ENCODE results near the gene KANTR. TPM values are rescaled to one million over a fixed set of nuclear protein-coding genes. Genes with fewer than 3 reads are reported as not detected.

Gene KANTR
- polyA plus RNA-seq, 1 donor from 2014 or later: 37.5 TPM

DNA sequence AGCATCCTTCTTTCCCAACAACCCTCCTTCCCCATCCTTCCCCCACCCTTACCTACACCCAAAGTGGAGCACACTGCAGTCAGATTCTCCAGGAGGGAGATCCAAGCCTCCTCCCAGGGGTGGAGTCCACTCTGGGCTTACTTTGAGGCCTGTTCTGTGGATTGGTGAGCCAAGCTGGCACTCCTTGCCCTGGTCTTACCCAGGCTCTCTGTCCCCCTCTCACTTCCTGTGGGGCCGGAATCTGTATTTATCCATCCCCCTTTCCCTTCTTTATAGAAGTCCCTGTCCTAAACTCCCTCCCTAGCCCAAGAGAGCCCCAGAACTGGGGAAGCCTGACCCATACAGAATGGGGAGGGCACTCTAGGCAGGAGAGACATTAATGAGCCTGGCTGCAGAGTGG lies 15.0 kb upstream of the KANTR start:
- H3K4me2 ChIP-seq (ENCODE audit: low read length): no peak overlapping the region
- TF ChIP-seq EZH2 (IDR thresholded peaks at IDR 0.05; ENCODE audit: borderline replicate concordance, insufficient read depth, low read length, poor library complexity, severe bottlenecking) (no peak), EP300 (conservative IDR thresholded peaks at IDR 0.05; ENCODE audit: poor library complexity, severe bottlenecking) (no peak), RAD21 (conservative IDR thresholded peaks at IDR 0.05) (no peak), MXI1 (conservative IDR thresholded peaks at IDR 0.05; ENCODE audit: poor library complexity, severe bottlenecking) (no peak), TAF1 (IDR thresholded peaks at IDR 0.05; ENCODE audit: low read depth) (no peak), POLR2AphosphoS5 (IDR thresholded peaks at IDR 0.05) (no peak), SMC3 (conservative IDR thresholded peaks at IDR 0.05; ENCODE audit: poor library complexity) (no peak), CTCF (IDR thresholded peaks at IDR 0.05; ENCODE audit: poor library complexity, severe bottlenecking) (no peak)
- TF ChIP-seq, protein P1, sequence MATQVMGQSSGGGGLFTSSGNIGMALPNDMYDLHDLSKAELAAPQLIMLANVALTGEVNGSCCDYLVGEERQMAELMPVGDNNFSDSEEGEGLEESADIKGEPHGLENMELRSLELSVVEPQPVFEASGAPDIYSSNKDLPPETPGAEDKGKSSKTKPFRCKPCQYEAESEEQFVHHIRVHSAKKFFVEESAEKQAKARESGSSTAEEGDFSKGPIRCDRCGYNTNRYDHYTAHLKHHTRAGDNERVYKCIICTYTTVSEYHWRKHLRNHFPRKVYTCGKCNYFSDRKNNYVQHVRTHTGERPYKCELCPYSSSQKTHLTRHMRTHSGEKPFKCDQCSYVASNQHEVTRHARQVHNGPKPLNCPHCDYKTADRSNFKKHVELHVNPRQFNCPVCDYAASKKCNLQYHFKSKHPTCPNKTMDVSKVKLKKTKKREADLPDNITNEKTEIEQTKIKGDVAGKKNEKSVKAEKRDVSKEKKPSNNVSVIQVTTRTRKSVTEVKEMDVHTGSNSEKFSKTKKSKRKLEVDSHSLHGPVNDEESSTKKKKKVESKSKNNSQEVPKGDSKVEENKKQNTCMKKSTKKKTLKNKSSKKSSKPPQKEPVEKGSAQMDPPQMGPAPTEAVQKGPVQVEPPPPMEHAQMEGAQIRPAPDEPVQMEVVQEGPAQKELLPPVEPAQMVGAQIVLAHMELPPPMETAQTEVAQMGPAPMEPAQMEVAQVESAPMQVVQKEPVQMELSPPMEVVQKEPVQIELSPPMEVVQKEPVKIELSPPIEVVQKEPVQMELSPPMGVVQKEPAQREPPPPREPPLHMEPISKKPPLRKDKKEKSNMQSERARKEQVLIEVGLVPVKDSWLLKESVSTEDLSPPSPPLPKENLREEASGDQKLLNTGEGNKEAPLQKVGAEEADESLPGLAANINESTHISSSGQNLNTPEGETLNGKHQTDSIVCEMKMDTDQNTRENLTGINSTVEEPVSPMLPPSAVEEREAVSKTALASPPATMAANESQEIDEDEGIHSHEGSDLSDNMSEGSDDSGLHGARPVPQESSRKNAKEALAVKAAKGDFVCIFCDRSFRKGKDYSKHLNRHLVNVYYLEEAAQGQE (IDR thresholded peaks at IDR 0.05; ENCODE audit: borderline replicate concordance): no peak
- H3K9me2 ChIP-seq (ENCODE audit: insufficient read depth, low read length): no peaks in the 10 kb centered on the region
- no peaks in the 10 kb centered on the region for H3K9me3 ChIP-seq (ENCODE audit: low read length)
- no peak overlapping the region for H2AFZ ChIP-seq (ENCODE audit: low read depth, low read length)
- no peaks in the 10 kb centered on the region for H3K27me3 ChIP-seq (ENCODE audit: insufficient read depth, low read depth, low read length)
- H3K36me3 ChIP-seq (ENCODE audit: insufficient read depth, low read length): no peaks in the 10 kb centered on the region
- no peak overlapping the region for H3K9ac ChIP-seq (ENCODE audit: low read length)
- no peaks in the 10 kb centered on the region for H3F3A ChIP-seq (ENCODE audit: insufficient read depth, low read length, poor library complexity, severe bottlenecking)
- H4K20me1 ChIP-seq (ENCODE audit: insufficient read depth): no peaks in the 10 kb centered on the region
- H3K27ac ChIP-seq (ENCODE audit: low read length): no peak overlapping the region
- H3K79me2 ChIP-seq (replicated peaks; ENCODE audit: insufficient read depth, low read length): no peaks in the 10 kb centered on the region
- H3K4me3 ChIP-seq (ENCODE audit: low read length): no peak overlapping the region

DNA sequence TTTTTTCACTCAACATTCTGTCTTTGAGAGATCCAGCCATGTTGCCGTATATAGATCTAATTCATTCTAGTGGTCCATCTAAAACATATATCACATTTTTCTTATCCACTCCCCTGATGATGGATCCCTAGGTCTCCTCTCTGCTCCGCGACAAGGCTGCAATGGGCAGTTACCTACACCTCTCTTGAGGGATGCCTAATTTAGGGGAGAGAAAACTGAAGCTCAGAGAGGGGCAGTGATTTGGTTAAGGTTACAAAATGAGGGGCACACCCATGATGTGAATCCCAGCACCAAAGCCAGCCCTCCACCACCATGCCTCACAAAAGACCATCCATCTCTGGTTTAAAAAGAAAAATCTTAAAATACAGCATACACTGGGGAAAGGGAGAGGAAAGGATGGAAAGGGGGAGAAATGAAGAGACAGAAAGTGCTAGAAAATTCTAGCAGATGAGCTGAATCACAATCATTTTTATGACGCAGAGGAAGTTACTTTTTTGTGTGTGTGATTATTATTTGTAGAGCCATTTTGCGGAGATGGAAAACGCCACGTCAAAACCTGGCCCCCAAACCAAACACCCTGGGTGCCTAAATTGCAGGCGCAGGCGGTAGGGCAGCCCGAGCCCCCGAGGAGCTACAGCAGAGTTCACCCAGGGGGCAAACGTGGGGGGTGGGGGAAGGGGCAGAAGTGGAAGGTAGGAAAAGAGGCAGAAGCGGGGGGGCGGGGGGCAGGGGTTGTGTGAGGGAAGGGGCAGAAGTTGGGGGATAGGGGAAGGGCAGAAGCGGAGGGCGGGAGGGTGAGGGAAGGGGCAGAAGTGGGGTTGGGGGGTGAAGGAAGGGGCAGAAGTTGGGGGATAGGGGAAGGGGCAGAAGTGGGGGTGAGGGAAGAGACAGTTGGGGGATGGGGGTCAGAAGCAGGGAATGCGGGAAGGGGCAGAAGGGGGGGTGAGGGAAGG lies 13.0 kb upstream of the KANTR start:
- Histone ChIP-seq H3K27me3 (ENCODE audit: insufficient read depth, low read depth, low read length) (no peaks in the 10 kb centered on the region), H3K4me3 (ENCODE audit: low read length) (no peak overlapping the region), H3F3A (ENCODE audit: insufficient read depth, low read length, poor library complexity, severe bottlenecking) (no peaks in the 10 kb centered on the region), H2AFZ (ENCODE audit: low read depth, low read length) (no peak overlapping the region), H3K36me3 (ENCODE audit: insufficient read depth, low read length) (no peaks in the 10 kb centered on the region), H4K20me1 (ENCODE audit: insufficient read depth) (no peaks in the 10 kb centered on the region), H3K9me2 (ENCODE audit: insufficient read depth, low read length) (no peaks in the 10 kb centered on the region), H3K27ac (ENCODE audit: low read length) (peak overlapping the region; percentile 20), H3K9me3 (ENCODE audit: low read length) (no peaks in the 10 kb centered on the region), H3K4me2 (ENCODE audit: low read length) (no peak overlapping the region), H3K79me2 (replicated peaks; ENCODE audit: insufficient read depth, low read length) (no peaks in the 10 kb centered on the region), H3K9ac (ENCODE audit: low read length) (no peak overlapping the region)
- TF ChIP-seq SMC3 (conservative IDR thresholded peaks at IDR 0.05; ENCODE audit: poor library complexity) (no peak), TAF1 (IDR thresholded peaks at IDR 0.05; ENCODE audit: low read depth) (no peak)
